K562 (cell line): ENCODE data around the gene LIMS2. TPM values are rescaled to one million over a fixed set of nuclear protein-coding genes. Genes with fewer than 3 reads are reported as not detected.

Source experiments
- ATAC-seq: fragments of 200-7000 bp; cut with Tn5 transposase; 3 replicates; pipeline ENCODE4 v1.9.1; 2020; ENCODE audit warnings: moderate library complexity
- BruUV-seq: library from RNA; stranded (reverse); fragments of 400-500 nt; replicated peaks from 2 replicates; lab custom pipeline; 2021; lab: Mats Ljungman, UMichigan
- CTCF ChIA-PET: fragments of 300-600 bp; formaldehyde crosslinking; extraction: SDS; loops from one replicate; lab custom pipeline; 2021; ENCODE audit warnings: low intra/inter-chr PET ratio; lab: Yijun Ruan, JAX
- POLR2A ChIA-PET: fragments of 300-600, 350-650 bp; sonication (Branson Sonifier 250); formaldehyde crosslinking; extraction: SDS; loops from one replicate; lab custom pipeline; 2021; ENCODE audit warnings: antibody characterized with exemption, inconsistent platforms; lab: Yijun Ruan, JAX
- DNase-seq, 4 experiments: peaks; one replicate each; pipeline versions ENCODE4 v3.0.0 to v3.0.0-alpha.2; 2011 to 2018; ENCODE audit warnings: low spot score in 3 of 4, mixed read lengths in 3 of 4; ENCODE audit errors: extremely low read depth in 1 of 4
- FAIRE-seq: peaks from 2 replicates; lab custom pipeline; 2011; peaks lifted over from hg19 to GRCh38; lab: Jason Lieb, UNC
- H2AFZ ChIP-seq: 2 replicates; pipeline ENCODE4 v1.6.0; 2011; ENCODE audit warnings: low read depth, low read length, control low read depth, inconsistent platforms
- H3K27ac ChIP-seq: fragments of 200-600 bp; 3 replicates; pipeline ENCODE4 v1.8.0; 2011; ENCODE audit warnings: low read depth, mild to moderate bottlenecking, control low read depth, inconsistent platforms, low read length, moderate library complexity, mixed read lengths; ENCODE audit errors: extremely low read depth
- H3K27me3 ChIP-seq, 2 experiments: fragments of 300-600 bp in 1 of 2; 2 replicates in 1 of 2; 3 replicates in 1 of 2; pipeline versions ENCODE4 v1.6.0 to v1.8.0; 2011; ENCODE audit warnings: inconsistent platforms in 2 of 2, low read length in 2 of 2, mild to moderate bottlenecking in 1 of 2, mixed read lengths in 1 of 2, moderate library complexity in 1 of 2; ENCODE audit not compliant: control insufficient read depth in 2 of 2, insufficient read depth in 2 of 2
- H3K36me3 ChIP-seq: fragments of 300-600 bp; 3 replicates; pipeline ENCODE4 v1.8.0; 2011; ENCODE audit warnings: mild to moderate bottlenecking, low read length, inconsistent platforms; ENCODE audit not compliant: control insufficient read depth, insufficient read depth
- H3K4me1 ChIP-seq, 2 experiments: fragments of 200-600 bp in 1 of 2; replicated peaks in 1 of 2; 2 replicates in 1 of 2; 3 replicates in 1 of 2; pipeline versions ENCODE4 v1.5.1 to v1.8.0; 2011; ENCODE audit warnings: inconsistent platforms in 2 of 2, low read length in 2 of 2, mild to moderate bottlenecking in 1 of 2, mixed read lengths in 1 of 2, moderate library complexity in 1 of 2; ENCODE audit not compliant: control insufficient read depth in 2 of 2, insufficient read depth in 2 of 2
- H3K4me2 ChIP-seq: 2 replicates; pipeline ENCODE4 v1.6.1; 2011; ENCODE audit warnings: low read length, control low read depth, inconsistent platforms, mixed read lengths; ENCODE audit not compliant: insufficient read depth
- H3K4me3 ChIP-seq: fragments of 200-600 bp; sonication (generic), shearing (Covaris generic); 2 replicates; pipeline ENCODE4 v1.5.1; 2016; ENCODE audit warnings: control low read depth, inconsistent platforms
- H3K79me2 ChIP-seq: fragments of 200-600 bp; 3 replicates; pipeline ENCODE4 v1.8.0; 2011; ENCODE audit warnings: low read length, inconsistent platforms; ENCODE audit not compliant: control insufficient read depth, insufficient read depth
- H3K9ac ChIP-seq, 2 experiments: 2 replicates each; pipeline versions ENCODE4 v1.6.0 to v1.6.1; 2011; ENCODE audit warnings: low read depth in 2 of 2, low read length in 2 of 2, control low read depth in 1 of 2, inconsistent platforms in 1 of 2, mild to moderate bottlenecking in 1 of 2, mixed read lengths in 1 of 2; ENCODE audit not compliant: insufficient read depth in 1 of 2
- H3K9me1 ChIP-seq: one replicate; pipeline ENCODE4 v1.6.0; 2011; ENCODE audit warnings: inconsistent platforms, mild to moderate bottlenecking, low read length, moderate library complexity; ENCODE audit not compliant: control insufficient read depth, insufficient read depth
- H3K9me3 ChIP-seq: replicated peaks from 2 replicates; pipeline ENCODE4 v1.5.1; 2011; ENCODE audit warnings: low read depth, low read length, inconsistent platforms; ENCODE audit not compliant: control insufficient read depth, insufficient read depth
- H4K20me1 ChIP-seq: replicated peaks from 2 replicates; pipeline ENCODE4 v1.6.1; 2011; ENCODE audit warnings: low read length, inconsistent platforms, mixed read lengths; ENCODE audit not compliant: control insufficient read depth, insufficient read depth
- FOXP1 ChIP-seq: sonication (generic); formaldehyde crosslinking; IDR thresholded peaks from 2 replicates; pipeline ENCODE4 v1.8.0; 2022; ENCODE audit warnings: mild to moderate bottlenecking, missing genetic modification reagents
- HBP1 ChIP-seq: fragments of 450-650 bp; formaldehyde crosslinking; IDR thresholded peaks from 2 replicates; pipeline ENCODE4 v1.4.0; 2022; ENCODE audit warnings: missing genetic modification characterization
- HCFC1 ChIP-seq: IDR thresholded peaks from 2 replicates; pipeline ENCODE4 v1.6.1; 2012; ENCODE audit warnings: low read depth, low read length, improper control_type of control experiment
- HMGN3 ChIP-seq: IDR thresholded peaks from 2 replicates; pipeline ENCODE4 v1.6.1; 2011; ENCODE audit warnings: borderline replicate concordance, low read depth, mild to moderate bottlenecking, mixed read lengths, low read length; ENCODE audit not compliant: insufficient read length; ENCODE audit errors: extremely low read depth
- MEF2A ChIP-seq: IDR thresholded peaks from 2 replicates; pipeline ENCODE4 v1.6.1; 2011; ENCODE audit warnings: low read depth, mild to moderate bottlenecking, low read length, moderate library complexity; ENCODE audit not compliant: control insufficient read depth
- MTF1 ChIP-seq: fragments of 250-450 bp; sonication (Bioruptor Pico); IDR thresholded peaks from 2 replicates; pipeline ENCODE4 v1.9.0; 2021; ENCODE audit warnings: moderate library complexity, mild to moderate bottlenecking, inconsistent platforms, borderline replicate concordance
- NCOA4 ChIP-seq: fragments of 450-650 bp; IDR thresholded peaks from 2 replicates; pipeline ENCODE4 v1.6.1; 2018; ENCODE audit warnings: mild to moderate bottlenecking; ENCODE audit not compliant: partially characterized antibody
- NR2C1 ChIP-seq, 2 experiments: fragments of 450-650 bp; IDR thresholded peaks; 2 replicates each; pipeline ENCODE4 v1.6.1; 2017; ENCODE audit warnings: mild to moderate bottlenecking in 2 of 2, antibody characterized with exemption in 1 of 2, inconsistent platforms in 1 of 2, missing compliant biosample characterization in 1 of 2, missing genetic modification characterization in 1 of 2
- SNRNP70 ChIP-seq: fragments of 200-400 bp; formaldehyde crosslinking; optimal IDR thresholded peaks from 2 replicates; pipeline ENCODE3; 2017; ENCODE audit warnings: low read depth, low read length
- SRSF3 ChIP-seq: fragments of 200-400 bp; formaldehyde crosslinking; IDR thresholded peaks from 2 replicates; pipeline ENCODE4 v1.6.1; 2016; ENCODE audit warnings: mild to moderate bottlenecking, low read length, moderate library complexity; ENCODE audit not compliant: insufficient read depth
- WGBS: fragments of 100-300 bp; shearing (Covaris generic); methylation state at CpG from one replicate; pipeline ENCODE4 v1.1.6; 2016; ENCODE audit warnings: low coverage, mixed read lengths; ENCODE audit not compliant: insufficient coverage; ENCODE audit errors: missing lambda C conversion rate; 5-methylcytosine and 5-hydroxymethylcytosine counted together
- in situ Hi-C: fragments of 300-500 bp; cut with MboI; formaldehyde crosslinking; loops from 4 replicates; pipeline ENCODE4 v1.15.0; 2018; ENCODE audit warnings: inconsistent platforms, mixed read lengths
- intact Hi-C: fragments of 100-400 bp; cut with micrococcal nuclease; formaldehyde crosslinking; loops from 2 replicates; pipeline ENCODE4 v1.14.2; 2022
- polyA plus RNA-seq, 8 experiments: library from polyadenylated mRNA; depleted of rRNA in 4 of 8; stranded (reverse) in 5 of 8; unstranded in 3 of 8; fragments of >200 nt; fragmentation: Nextera tagmentation in 2 of 8; fragmentation: Illumina TruSeq in 1 of 8; extraction: Ambion mirVana in 2 of 8; extraction: Trizol in 1 of 8; gene quantifications; 2 replicates each; pipeline versions ENCODE4 v1.2.1 to v1.2.3, GENCODE V29; 2011 to 2014; ENCODE audit warnings: inconsistent platforms in 1 of 8, missing spikeins in 1 of 8
- total RNA-seq, 7 experiments: library from RNA; depleted of rRNA in 6 of 7; stranded (reverse); fragments of >200 nt in 6 of 7; fragmentation: Illumina TruSeq in 2 of 7; extraction: Trizol in 2 of 7; gene quantifications; 2 replicates each; pipeline versions ENCODE4 v1.2.1 to v1.2.3, GENCODE V29; 2011 to 2021; ENCODE audit warnings: low replicate concordance in 1 of 7
- TF ChIP-seq, protein P1 (sequence below): fragments of 250-450 bp; sonication (Bioruptor Pico); IDR thresholded peaks from 2 replicates; pipeline ENCODE4 v1.4.0; 2020

Gene LIMS2
- total and polyA plus RNA-seq, 9 of the 15 experiments (the other 6 are each of a cell fraction or from before 2014, with no cell fraction given), result 0.04 to 0.22 TPM; not detected in 7

GRCh38 chr2:127705391-127706065, 30.2 kb upstream of the LIMS2 start (continued):
- TF ChIP-seq MTF1 (CRISPR knock-in tag), result no peak
- TF ChIP-seq, all 486 proteins: peak for 0

GRCh38 chr2:127704641-127705390, 29.5 kb upstream of the LIMS2 start:
- no peak overlapping the region for H3K4me2 ChIP-seq
- WGBS, result 89% methylated on average over 5 of the region's 5 CpGs
- H4K20me1 ChIP-seq, result no peaks in the 10 kb centered on the region; the same call in none of the 2 replicates
- ATAC-seq, result no peak
- no peaks in the 10 kb centered on the region for H3K9me1 ChIP-seq
- no peaks in the 10 kb centered on the region for H3K9me3 ChIP-seq
- CTCF ChIA-PET, result no interaction called here
- H3K4me3 ChIP-seq, result no peak overlapping the region
- peaks cover 69% of the 10 kb centered on the region for H3K36me3 ChIP-seq
- peaks cover 35% of the 10 kb centered on the region for H3K79me2 ChIP-seq
- H3K9ac ChIP-seq, result no peak overlapping the region; a peak in 1 of 4 replicates
- intact Hi-C loops (no loop called here), in situ Hi-C loops (no loop called here)
- no peak overlapping the region for H2AFZ ChIP-seq
- DNase-seq, result no peak
- no peaks in the 10 kb centered on the region for H3K27me3 ChIP-seq
- FAIRE-seq, result peak; percentile 15
- peaks cover 18 to 26% of the 10 kb centered on the region in 2 experiments for H3K4me1 ChIP-seq
- POLR2A ChIA-PET, result interaction anchor here (0.7 to 1.8 kb wide), 8 partner anchors 8 to 453 kb away, joined by 3 to 6 read pairs (median 3); no protein-coding TSS in a partner anchor
- no peak overlapping the region for H3K27ac ChIP-seq
- BruUV-seq, result no TSS peak
- TF ChIP-seq HMGN3 (no peak), HBP1 (no peak), NCOA4 (no peak), SRSF3 (no peak), NR2C1 (IDR thresholded peaks at IDR 0.05) (no peak), NR2C1 (tag; IDR thresholded peaks at IDR 0.05) (no peak), SNRNP70 (no peak), MEF2A (no peak), HCFC1 (no peak), FOXP1 (no peak)
- TF ChIP-seq, protein P1, sequence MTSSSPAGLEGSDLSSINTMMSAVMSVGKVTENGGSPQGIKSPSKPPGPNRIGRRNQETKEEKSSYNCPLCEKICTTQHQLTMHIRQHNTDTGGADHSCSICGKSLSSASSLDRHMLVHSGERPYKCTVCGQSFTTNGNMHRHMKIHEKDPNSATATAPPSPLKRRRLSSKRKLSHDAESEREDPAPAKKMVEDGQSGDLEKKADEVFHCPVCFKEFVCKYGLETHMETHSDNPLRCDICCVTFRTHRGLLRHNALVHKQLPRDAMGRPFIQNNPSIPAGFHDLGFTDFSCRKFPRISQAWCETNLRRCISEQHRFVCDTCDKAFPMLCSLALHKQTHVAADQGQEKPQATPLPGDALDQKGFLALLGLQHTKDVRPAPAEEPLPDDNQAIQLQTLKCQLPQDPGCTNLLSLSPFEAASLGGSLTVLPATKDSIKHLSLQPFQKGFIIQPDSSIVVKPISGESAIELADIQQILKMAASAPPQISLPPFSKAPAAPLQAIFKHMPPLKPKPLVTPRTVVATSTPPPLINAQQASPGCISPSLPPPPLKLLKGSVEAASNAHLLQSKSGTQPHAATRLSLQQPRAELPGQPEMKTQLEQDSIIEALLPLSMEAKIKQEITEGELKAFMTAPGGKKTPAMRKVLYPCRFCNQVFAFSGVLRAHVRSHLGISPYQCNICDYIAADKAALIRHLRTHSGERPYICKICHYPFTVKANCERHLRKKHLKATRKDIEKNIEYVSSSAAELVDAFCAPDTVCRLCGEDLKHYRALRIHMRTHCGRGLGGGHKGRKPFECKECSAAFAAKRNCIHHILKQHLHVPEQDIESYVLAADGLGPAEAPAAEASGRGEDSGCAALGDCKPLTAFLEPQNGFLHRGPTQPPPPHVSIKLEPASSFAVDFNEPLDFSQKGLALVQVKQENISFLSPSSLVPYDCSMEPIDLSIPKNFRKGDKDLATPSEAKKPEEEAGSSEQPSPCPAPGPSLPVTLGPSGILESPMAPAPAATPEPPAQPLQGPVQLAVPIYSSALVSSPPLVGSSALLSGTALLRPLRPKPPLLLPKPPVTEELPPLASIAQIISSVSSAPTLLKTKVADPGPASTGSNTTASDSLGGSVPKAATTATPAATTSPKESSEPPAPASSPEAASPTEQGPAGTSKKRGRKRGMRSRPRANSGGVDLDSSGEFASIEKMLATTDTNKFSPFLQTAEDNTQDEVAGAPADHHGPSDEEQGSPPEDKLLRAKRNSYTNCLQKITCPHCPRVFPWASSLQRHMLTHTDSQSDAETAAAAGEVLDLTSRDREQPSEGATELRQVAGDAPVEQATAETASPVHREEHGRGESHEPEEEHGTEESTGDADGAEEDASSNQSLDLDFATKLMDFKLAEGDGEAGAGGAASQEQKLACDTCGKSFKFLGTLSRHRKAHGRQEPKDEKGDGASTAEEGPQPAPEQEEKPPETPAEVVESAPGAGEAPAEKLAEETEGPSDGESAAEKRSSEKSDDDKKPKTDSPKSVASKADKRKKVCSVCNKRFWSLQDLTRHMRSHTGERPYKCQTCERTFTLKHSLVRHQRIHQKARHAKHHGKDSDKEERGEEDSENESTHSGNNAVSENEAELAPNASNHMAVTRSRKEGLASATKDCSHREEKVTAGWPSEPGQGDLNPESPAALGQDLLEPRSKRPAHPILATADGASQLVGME (CRISPR knock-in tag), result no peak
